IMR-90 (cell line): Measurements from ENCODE around the gene THADA. TPM values are rescaled to one million over a fixed set of nuclear protein-coding genes. Genes with fewer than 3 reads are reported as not detected.

Experiments used
- ATAC-seq: fragments of 200-7000 bp; cut with Tn5 transposase; 2 replicates; pipeline ENCODE4 v1.9.1; 2020; ENCODE audit warnings: low read depth, mild to moderate bottlenecking, moderate library complexity
- BruUV-seq: library from RNA; stranded (reverse); fragments of 400-500 nt; replicated peaks from 2 replicates; lab custom pipeline; 2021; lab: Mats Ljungman, UMichigan
- CTCF ChIA-PET: fragments of 300-600 bp; formaldehyde crosslinking; extraction: SDS; loops from one replicate; lab custom pipeline; 2021; ENCODE audit warnings: antibody characterized with exemption; lab: Yijun Ruan, JAX
- POLR2A ChIA-PET: fragments of 300-600 bp; sonication (Branson Sonifier 250); formaldehyde crosslinking; loops from one replicate; lab custom pipeline; 2022; ENCODE audit warnings: antibody characterized with exemption; ENCODE audit not compliant: unreplicated experiment; lab: Charles Lee
- DNase-seq: peaks from one replicate; pipeline ENCODE4 v3.0.0; 2013
- H2AFZ ChIP-seq: replicated peaks from 2 replicates; pipeline ENCODE3; 2013; ENCODE audit warnings: low read length, mild to moderate bottlenecking; ENCODE audit not compliant: poor library complexity
- H2AK5ac ChIP-seq: 2 replicates; pipeline ENCODE4 v1.6.1; 2013; ENCODE audit warnings: low read depth, low read length, inconsistent platforms
- H2AK9ac ChIP-seq: replicated peaks from 2 replicates; pipeline ENCODE3; 2013; ENCODE audit warnings: mild to moderate bottlenecking, low read depth, low read length, moderate library complexity; ENCODE audit not compliant: poor library complexity
- H2BK120ac ChIP-seq: 2 replicates; pipeline ENCODE4 v1.6.1; 2013; ENCODE audit warnings: low read depth, low read length, inconsistent platforms
- H2BK15ac ChIP-seq: 3 replicates; pipeline ENCODE4 v1.6.1; 2013; ENCODE audit warnings: low read depth, low read length, inconsistent platforms
- H2BK20ac ChIP-seq: 2 replicates; pipeline ENCODE4 v1.6.1; 2013; ENCODE audit warnings: low read depth, mild to moderate bottlenecking, inconsistent platforms, low read length, moderate library complexity
- H2BK5ac ChIP-seq: 2 replicates; pipeline ENCODE4 v1.6.1; 2013; ENCODE audit warnings: mild to moderate bottlenecking, low read depth, low read length, inconsistent platforms; ENCODE audit not compliant: poor library complexity, severe bottlenecking
- H3K14ac ChIP-seq: replicated peaks from 2 replicates; pipeline ENCODE4 v1.6.1; 2013; ENCODE audit warnings: low read depth, low read length, inconsistent platforms
- H3K18ac ChIP-seq: 2 replicates; pipeline ENCODE4 v1.6.1; 2013; ENCODE audit warnings: low read depth, low read length, control low read depth
- H3K23ac ChIP-seq: 2 replicates; pipeline ENCODE4 v1.6.1; 2013; ENCODE audit warnings: low read depth, low read length, inconsistent platforms
- H3K27ac ChIP-seq: 2 replicates; pipeline ENCODE4 v1.5.1; 2013; ENCODE audit warnings: mild to moderate bottlenecking, control low read depth, low read length; ENCODE audit not compliant: insufficient read depth
- H3K27me3 ChIP-seq: 2 replicates; pipeline ENCODE4 v1.6.1; 2013; ENCODE audit warnings: low read length; ENCODE audit not compliant: control insufficient read depth, insufficient read depth
- H3K36me3 ChIP-seq: 2 replicates; pipeline ENCODE4 v1.6.1; 2013; ENCODE audit warnings: low read length, mixed read lengths; ENCODE audit not compliant: control insufficient read depth, insufficient read depth
- H3K4ac ChIP-seq: 2 replicates; pipeline ENCODE4 v1.6.1; 2013; ENCODE audit warnings: low read depth, low read length, inconsistent platforms
- H3K4me1 ChIP-seq: 2 replicates; pipeline ENCODE4 v1.6.1; 2013; ENCODE audit warnings: low read length, mixed read lengths; ENCODE audit not compliant: control insufficient read depth, insufficient read depth
- H3K4me2 ChIP-seq: 2 replicates; pipeline ENCODE4 v1.6.1; 2013; ENCODE audit warnings: low read depth, mild to moderate bottlenecking, control low read depth, low read length, moderate library complexity
- H3K4me3 ChIP-seq: 2 replicates; pipeline ENCODE4 v1.5.1; 2013; ENCODE audit warnings: low read depth, mild to moderate bottlenecking, control low read depth, low read length, moderate library complexity; ENCODE audit not compliant: insufficient read depth
- H3K56ac ChIP-seq: 2 replicates; pipeline ENCODE4 v1.6.1; 2013; ENCODE audit warnings: low read length, inconsistent platforms; ENCODE audit not compliant: insufficient read depth; ENCODE audit errors: extremely low read depth
- H3K79me1 ChIP-seq, 2 experiments: 2 replicates each; pipeline ENCODE4 v1.6.1; 2013; ENCODE audit warnings: low read length in 2 of 2, inconsistent platforms in 1 of 2, low read depth in 1 of 2
- H3K9ac ChIP-seq: 2 replicates; pipeline ENCODE4 v1.6.1; 2013; ENCODE audit warnings: low read depth, low read length, control low read depth
- H3K9me1 ChIP-seq: 2 replicates; pipeline ENCODE4 v1.6.1; 2013; ENCODE audit warnings: low read length, inconsistent platforms; ENCODE audit not compliant: insufficient read depth
- H3K9me3 ChIP-seq: 2 replicates; pipeline ENCODE4 v1.6.1; 2013; ENCODE audit warnings: low read length; ENCODE audit not compliant: control insufficient read depth, insufficient read depth
- H4K20me1 ChIP-seq: 2 replicates; pipeline ENCODE4 v1.6.1; 2013; ENCODE audit warnings: low read length, inconsistent platforms; ENCODE audit not compliant: insufficient read depth
- H4K5ac ChIP-seq: 2 replicates; pipeline ENCODE4 v1.6.1; 2013; ENCODE audit warnings: mild to moderate bottlenecking, low read depth, low read length, control low read depth
- H4K8ac ChIP-seq, 2 experiments: 2 replicates each; pipeline ENCODE4 v1.6.1; 2013; ENCODE audit warnings: low read depth in 2 of 2, low read length in 2 of 2, control low read depth in 1 of 2, inconsistent platforms in 1 of 2
- H4K91ac ChIP-seq: 2 replicates; pipeline ENCODE4 v1.6.1; 2013; ENCODE audit warnings: low read depth, low read length, inconsistent platforms; ENCODE audit not compliant: insufficient read depth
- BHLHE40 ChIP-seq: fragments of 150-350 bp; IDR thresholded peaks from 2 replicates; pipeline ENCODE4 v1.6.1; 2016; ENCODE audit warnings: mild to moderate bottlenecking, low read depth, low read length
- CEBPB ChIP-seq: IDR thresholded peaks from 2 replicates; pipeline ENCODE4 v1.6.1; 2012; ENCODE audit warnings: low read depth, low read length, improper control_type of control experiment
- CHD1 ChIP-seq: IDR thresholded peaks from 2 replicates; pipeline ENCODE4 v1.6.1; 2012; ENCODE audit warnings: low read depth, low read length, improper control_type of control experiment
- CTCF ChIP-seq: conservative IDR thresholded peaks from 2 replicates; pipeline ENCODE4 v1.5.1; 2012; ENCODE audit warnings: mild to moderate bottlenecking, low read depth, low read length, improper control_type of control experiment
- ELK1 ChIP-seq: fragments of 150-350 bp; IDR thresholded peaks from 2 replicates; pipeline ENCODE4 v1.6.1; 2016; ENCODE audit warnings: low read depth, mild to moderate bottlenecking, low read length, moderate library complexity, borderline replicate concordance
- FOS ChIP-seq: fragments of 150-350 bp; IDR thresholded peaks from 2 replicates; pipeline ENCODE4 v1.6.1; 2016; ENCODE audit warnings: low read depth, low read length
- MAFK ChIP-seq: IDR thresholded peaks from 2 replicates; pipeline ENCODE4 v1.6.1; 2012; ENCODE audit warnings: low read depth, low read length, improper control_type of control experiment
- MAZ ChIP-seq: IDR thresholded peaks from 2 replicates; pipeline ENCODE4 v1.6.1; 2012; ENCODE audit warnings: low read depth, mild to moderate bottlenecking, low read length, improper control_type of control experiment, moderate library complexity, borderline replicate concordance
- MXI1 ChIP-seq: IDR thresholded peaks from 2 replicates; pipeline ENCODE4 v1.6.1; 2012; ENCODE audit warnings: low read depth, mild to moderate bottlenecking, low read length, moderate library complexity, borderline replicate concordance
- NFE2L2 ChIP-seq: fragments of 150-350 bp; IDR thresholded peaks from 2 replicates; pipeline ENCODE4 v1.6.1; 2016; ENCODE audit warnings: low read depth, mild to moderate bottlenecking, low read length
- POLR2A ChIP-seq: IDR thresholded peaks from 2 replicates; pipeline ENCODE4 v1.6.1; 2012; ENCODE audit warnings: mild to moderate bottlenecking, low read depth, low read length
- RAD21 ChIP-seq: IDR thresholded peaks from 2 replicates; pipeline ENCODE4 v1.6.1; 2012; ENCODE audit warnings: low read length, improper control_type of control experiment
- RCOR1 ChIP-seq: IDR thresholded peaks from 2 replicates; pipeline ENCODE4 v1.6.1; 2012; ENCODE audit warnings: mild to moderate bottlenecking, low read length, improper control_type of control experiment; ENCODE audit not compliant: insufficient replicate concordance
- RFX5 ChIP-seq: IDR thresholded peaks from 2 replicates; pipeline ENCODE4 v1.8.0; 2012; ENCODE audit warnings: low read depth, mild to moderate bottlenecking, low read length, moderate library complexity
- SMC3 ChIP-seq: fragments of 150-350 bp; IDR thresholded peaks from 2 replicates; pipeline ENCODE4 v1.6.1; 2016; ENCODE audit warnings: low read depth, mild to moderate bottlenecking, antibody characterized with exemption, low read length, moderate library complexity
- USF2 ChIP-seq: fragments of 150-350 bp; IDR thresholded peaks from 2 replicates; pipeline ENCODE4 v1.6.1; 2017; ENCODE audit warnings: mild to moderate bottlenecking, antibody characterized with exemption, low read length, low read depth
- WGBS, 2 experiments: methylation state at CpG; one replicate each; pipeline versions ENCODE4 v1.1.5 to v1.1.7; 2013; ENCODE audit warnings: missing lambda C conversion rate in 2 of 2; ENCODE audit not compliant: insufficient read length in 1 of 2; ENCODE audit errors: extremely low coverage in 2 of 2; 5-methylcytosine and 5-hydroxymethylcytosine counted together
- dilution Hi-C: fragments of 300-500 bp; cut with HindIII; formaldehyde crosslinking; loops from one replicate; pipeline ENCODE4 v1.14.3; 2018; ENCODE audit warnings: low sequenced_read_pairs; ENCODE audit not compliant: unreplicated experiment
- in situ Hi-C: fragments of 300-500 bp; cut with MboI; formaldehyde crosslinking; loops from 3 replicates; pipeline ENCODE4 v1.14.3; 2019; ENCODE audit warnings: low sequenced_read_pairs, inconsistent platforms, mixed read lengths
- intact Hi-C: fragments of 100-400 bp; cut with micrococcal nuclease; formaldehyde crosslinking; loops from 2 replicates; pipeline ENCODE4 v1.10.0; 2022
- polyA plus RNA-seq, 3 experiments: library from polyadenylated mRNA; depleted of rRNA; stranded (reverse); fragments of >200 nt; gene quantifications; 2 replicates each; pipeline ENCODE4 v1.2.3, GENCODE V29; 2012; ENCODE audit warnings: low replicate concordance in 1 of 3
- total RNA-seq: library from RNA; depleted of rRNA; stranded (reverse); fragments of >200 nt; gene quantifications from 2 replicates; pipeline ENCODE4 v1.2.3, GENCODE V29; 2012

Gene THADA
- total and polyA plus RNA-seq, 2 of the 4 experiments (the other 2 are of a cell fraction) = 10.5 to 21.3 TPM

- ChIA-PET POLR2A (no interaction called here), CTCF (no interaction called here)
- TF ChIP-seq RAD21 (no peak), RCOR1 (no peak), CHD1 (no peak), SMC3 (no peak), ELK1 (no peak), MXI1 (no peak), POLR2A (no peak), CTCF (no peak), RFX5 (no peak), BHLHE40 (no peak), MAZ (no peak), CEBPB (no peak), FOS (no peak), NFE2L2 (no peak), USF2 (no peak), MAFK (no peak)
- H2BK120ac ChIP-seq = no peak overlapping the region
- no peaks in the 10 kb centered on the region for H4K20me1 ChIP-seq
- in situ Hi-C loops (no loop called here), dilution Hi-C loops (no loop called here), intact Hi-C loops (no loop called here)
- no peak overlapping the region for H3K4me3 ChIP-seq
- no peak overlapping the region for H2BK5ac ChIP-seq
- no peak overlapping the region for H3K4me2 ChIP-seq
- no peaks in the 10 kb centered on the region for H3K4me1 ChIP-seq
- H4K5ac ChIP-seq = no peak overlapping the region
- no peak overlapping the region for H2AK5ac ChIP-seq
- DNase-seq = no peak
- no peak overlapping the region for H3K18ac ChIP-seq
- H3K9me1 ChIP-seq = no peaks in the 10 kb centered on the region
- H3K56ac ChIP-seq = no peak overlapping the region
- H3K9ac ChIP-seq = no peak overlapping the region
- H3K27me3 ChIP-seq = no peaks in the 10 kb centered on the region; the same call in 1 of the 2 replicates
- H3K36me3 ChIP-seq = no peaks in the 10 kb centered on the region
- H3K27ac ChIP-seq = no peak overlapping the region
- 100% methylated on average over 4 of the region's 7 CpGs; no CpG with 5 or more reads in 1 of the 2 experiments for WGBS, 2 experiments
- H2AK9ac ChIP-seq = no peak overlapping the region
- no peak for ATAC-seq
- no peaks in the 10 kb centered on the region for H3K79me1 ChIP-seq
- no peak overlapping the region for H2AFZ ChIP-seq
- H4K91ac ChIP-seq = no peak overlapping the region
- no peak overlapping the region for H3K4ac ChIP-seq
- no peak overlapping the region for H4K8ac ChIP-seq
- BruUV-seq = no TSS peak
- H2BK20ac ChIP-seq = no peak overlapping the region
- no peak overlapping the region for H3K23ac ChIP-seq
- no peak overlapping the region for H3K14ac ChIP-seq
- H3K9me3 ChIP-seq = no peaks in the 10 kb centered on the region
- no peak overlapping the region for H2BK15ac ChIP-seq
Measured at GRCh38 chr2:43201016-43201415, 394.8 kb downstream of the THADA start.
